Measurements from ENCODE around the gene DCXR. TPM values are rescaled to one million over a fixed set of nuclear protein-coding genes. Genes with fewer than 3 reads are reported as not detected.

The DCXR gene
- total RNA-seq, 4 donors from 2014 or later, result 130 to 296 (median 223) TPM

- no peaks in the 10 kb centered on the region for H3K9me3 ChIP-seq
- H3K4me3 ChIP-seq, result no peak overlapping the region
- H3K27me3 ChIP-seq, result no peaks in the 10 kb centered on the region
- peaks cover 0 to 37% of the 10 kb centered on the region in 2 donors for H3K36me3 ChIP-seq
- DNase-seq, result peak in 1 of 2 donors; percentile 52
- in situ Hi-C loops (cut with MboI; ENCODE audit: low sequenced_read_pairs in 4 of 4) (no loop called here), intact Hi-C loops (cut with DNase I; ENCODE audit: low total_unique reads) (loop anchor here (10.0 kb wide), 1 partner anchor 73 kb away; no protein-coding TSS in a partner anchor)
- H3K27ac ChIP-seq, result no peak overlapping the region
- peak in 1 of 2 donors; percentile 59 for ATAC-seq
- H3K4me1 ChIP-seq, result no peaks in the 10 kb centered on the region
- TF ChIP-seq, protein P1, sequence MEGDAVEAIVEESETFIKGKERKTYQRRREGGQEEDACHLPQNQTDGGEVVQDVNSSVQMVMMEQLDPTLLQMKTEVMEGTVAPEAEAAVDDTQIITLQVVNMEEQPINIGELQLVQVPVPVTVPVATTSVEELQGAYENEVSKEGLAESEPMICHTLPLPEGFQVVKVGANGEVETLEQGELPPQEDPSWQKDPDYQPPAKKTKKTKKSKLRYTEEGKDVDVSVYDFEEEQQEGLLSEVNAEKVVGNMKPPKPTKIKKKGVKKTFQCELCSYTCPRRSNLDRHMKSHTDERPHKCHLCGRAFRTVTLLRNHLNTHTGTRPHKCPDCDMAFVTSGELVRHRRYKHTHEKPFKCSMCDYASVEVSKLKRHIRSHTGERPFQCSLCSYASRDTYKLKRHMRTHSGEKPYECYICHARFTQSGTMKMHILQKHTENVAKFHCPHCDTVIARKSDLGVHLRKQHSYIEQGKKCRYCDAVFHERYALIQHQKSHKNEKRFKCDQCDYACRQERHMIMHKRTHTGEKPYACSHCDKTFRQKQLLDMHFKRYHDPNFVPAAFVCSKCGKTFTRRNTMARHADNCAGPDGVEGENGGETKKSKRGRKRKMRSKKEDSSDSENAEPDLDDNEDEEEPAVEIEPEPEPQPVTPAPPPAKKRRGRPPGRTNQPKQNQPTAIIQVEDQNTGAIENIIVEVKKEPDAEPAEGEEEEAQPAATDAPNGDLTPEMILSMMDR (IDR thresholded peaks at IDR 0.05 in 4 of 5, conservative IDR thresholded peaks at IDR 0.05 in 1 of 5), result no peak
Measured at GRCh38 chr17:82077617-82078358, 40.3 kb upstream of the DCXR start.

GRCh38 chr17:82076785-82077591, 39.5 kb upstream of the DCXR start:
- in situ Hi-C loops (cut with MboI; ENCODE audit: low sequenced_read_pairs in 4 of 4), result no loop called here
- peak in 1 of 2 donors; percentile 22 for ATAC-seq
- TF ChIP-seq, protein P1 (IDR thresholded peaks at IDR 0.05 in 4 of 5, conservative IDR thresholded peaks at IDR 0.05 in 1 of 5), result no peak
- TF ChIP-seq POLR2A (IDR thresholded peaks at IDR 0.05), result no peak
- intact Hi-C loops (cut with DNase I; ENCODE audit: low total_unique reads), result loop anchor here (10.0 kb wide), 1 partner anchor 72 kb away; no protein-coding TSS in a partner anchor
- Histone ChIP-seq H3K4me1 (no peaks in the 10 kb centered on the region), H3K36me3 (peaks cover 0 to 30% of the 10 kb centered on the region in 2 donors), H3K27me3 (no peaks in the 10 kb centered on the region), H3K27ac (no peak overlapping the region), H3K4me3 (no peak overlapping the region), H3K9me3 (no peaks in the 10 kb centered on the region)
- DNase-seq, result no peak

DNA sequence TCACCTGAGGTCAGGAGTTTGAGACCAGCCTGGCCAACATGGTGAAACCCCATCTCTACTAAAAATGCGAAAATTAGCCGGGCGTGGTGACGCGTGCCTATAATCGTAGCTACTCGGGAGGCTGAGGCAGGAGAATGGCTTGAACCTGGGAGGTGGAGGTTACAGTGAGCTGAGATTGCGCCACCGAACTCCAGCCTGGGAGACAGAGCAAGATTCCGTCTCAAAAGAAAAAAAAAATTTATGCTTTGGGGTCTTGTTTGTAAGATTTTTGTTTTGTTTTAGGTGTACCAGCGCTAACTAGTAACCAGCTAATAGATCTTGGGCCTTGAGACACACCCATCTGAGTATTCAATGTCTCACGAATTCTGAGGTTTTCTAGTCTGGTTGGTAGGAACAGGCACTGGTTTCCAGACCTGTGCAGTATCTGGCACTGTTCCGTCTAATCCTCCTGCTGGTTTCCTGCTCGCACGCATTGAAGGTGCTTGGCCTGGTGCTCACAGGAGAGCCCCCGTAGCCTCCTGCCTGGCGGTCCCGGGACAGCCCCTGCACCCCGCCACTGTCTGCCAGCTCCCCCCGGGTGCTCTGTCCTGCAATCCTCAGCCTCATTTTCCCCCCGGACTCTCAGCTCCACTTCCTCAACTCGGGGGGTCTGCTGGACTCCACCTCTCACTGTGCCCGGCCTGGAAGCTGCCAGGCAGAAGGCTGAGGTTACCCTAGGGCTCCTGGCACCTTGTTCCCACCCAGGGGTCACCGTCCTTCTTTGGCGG, 38.7 kb upstream of the DCXR start:
- ATAC-seq, result no peak
- Histone ChIP-seq H3K4me1 (no peaks in the 10 kb centered on the region), H3K4me3 (no peak overlapping the region), H3K27ac (no peak overlapping the region), H3K27me3 (no peaks in the 10 kb centered on the region), H3K9me3 (no peaks in the 10 kb centered on the region), H3K36me3 (peaks cover 0 to 22% of the 10 kb centered on the region in 2 donors)
- in situ Hi-C loops (cut with MboI; ENCODE audit: low sequenced_read_pairs in 4 of 4), result no loop called here
- DNase-seq, result no peak
- intact Hi-C loops (cut with DNase I; ENCODE audit: low total_unique reads), result loop anchor here (10.0 kb wide), 1 partner anchor 71 kb away; no protein-coding TSS in a partner anchor
- TF ChIP-seq, protein P1 (IDR thresholded peaks at IDR 0.05 in 4 of 5, conservative IDR thresholded peaks at IDR 0.05 in 1 of 5), result no peak
- no peak for TF ChIP-seq POLR2A (IDR thresholded peaks at IDR 0.05)

GRCh38 chr17:82073446-82073845, 35.9 kb upstream of the DCXR start:
- intact Hi-C loops (cut with DNase I; ENCODE audit: low total_unique reads) (loop anchor here (10.0 kb wide), 1 partner anchor 69 kb away; no protein-coding TSS in a partner anchor), in situ Hi-C loops (cut with MboI; ENCODE audit: low sequenced_read_pairs in 4 of 4) (no loop called here)
- ATAC-seq, result no peak

More at GRCh38 chr17:82073446-82073845, 35.9 kb upstream of the DCXR start:
- Histone ChIP-seq H3K4me3 (no peak overlapping the region), H3K27ac (no peak overlapping the region), H3K9me3 (no peaks in the 10 kb centered on the region), H3K4me1 (no peaks in the 10 kb centered on the region), H3K36me3 (no peaks in the 10 kb centered on the region), H3K27me3 (no peaks in the 10 kb centered on the region)
- no peak for DNase-seq
- TF ChIP-seq POLR2A (IDR thresholded peaks at IDR 0.05), result no peak
- TF ChIP-seq, protein P1 (IDR thresholded peaks at IDR 0.05 in 4 of 5, conservative IDR thresholded peaks at IDR 0.05 in 1 of 5), result no peak

All from gastrocnemius medialis (tissue), 4 donors.